B cell (primary cell): ENCODE data around the gene POGK. TPM values are rescaled to one million over a fixed set of nuclear protein-coding genes. Genes with fewer than 3 reads are reported as not detected.

Experiments used
- ATAC-seq: fragments of 200-7000 bp; cut with Tn5 transposase; one replicate; pipeline ENCODE4 v1.10.0; 2021; ENCODE audit warnings: low read depth, mild to moderate bottlenecking, moderate number of reproducible peaks, moderate library complexity
- CTCF ChIA-PET: fragments of 350-600 bp; sonication (Branson Sonifier 250); formaldehyde crosslinking; loops from one replicate; lab custom pipeline; 2021; ENCODE audit warnings: antibody characterized with exemption, inconsistent platforms; lab: Charles Lee
- POLR2A ChIA-PET: fragments of 350-600 bp; sonication (Branson Sonifier 250); formaldehyde crosslinking; loops from one replicate; lab custom pipeline; 2021; ENCODE audit warnings: antibody characterized with exemption; lab: Charles Lee
- DNase-seq: peaks from one replicate; pipeline ENCODE4 v3.0.0; 2013
- H2AFZ ChIP-seq: 2 replicates; pipeline ENCODE4 v1.6.1; 2012; ENCODE audit warnings: mild to moderate bottlenecking, low read depth, low read length; ENCODE audit not compliant: insufficient read depth, poor library complexity, severe bottlenecking
- H3K27ac ChIP-seq, 2 donors: 1 replicate in 1 of 2; 2 replicates in 1 of 2; pipeline ENCODE4 v1.5.1; 2012 to 2013; ENCODE audit warnings: low read length in 2 of 2, mild to moderate bottlenecking in 2 of 2, moderate library complexity in 1 of 2
- H3K27me3 ChIP-seq, 4 experiments: fragments of 200-600 bp in 1 of 4; sonication (generic) in 1 of 4; replicated peaks in 1 of 4; 1 replicate in 2 of 4; 2 replicates in 2 of 4; pipeline versions ENCODE4 v1.6.1 to v1.7.0; 2013 to 2016; ENCODE audit warnings: low read length in 3 of 4, mild to moderate bottlenecking in 2 of 4, mixed read lengths in 1 of 4, moderate library complexity in 1 of 4; ENCODE audit not compliant: insufficient read depth in 4 of 4, control insufficient read depth in 3 of 4; ENCODE audit errors: control extremely low read depth in 1 of 4
- H3K36me3 ChIP-seq, 2 experiments: replicated peaks in 1 of 2; 1 replicate in 1 of 2; 2 replicates in 1 of 2; pipeline versions ENCODE4 v1.6.1 to v1.7.1; 2013; ENCODE audit warnings: low read length in 1 of 2; ENCODE audit not compliant: insufficient read depth in 2 of 2, control insufficient read depth in 1 of 2; ENCODE audit errors: control extremely low read depth in 1 of 2, extremely low read depth in 1 of 2
- H3K4me1 ChIP-seq, 2 donors: fragments of 200-600 bp in 1 of 2; sonication (generic) in 1 of 2; 1 replicate in 1 of 2; 2 replicates in 1 of 2; pipeline versions ENCODE4 v1.5.1 to v1.6.1; 2013 to 2017; ENCODE audit warnings: low read length in 2 of 2; ENCODE audit not compliant: control insufficient read depth in 2 of 2, insufficient read depth in 2 of 2
- H3K4me2 ChIP-seq: replicated peaks from 2 replicates; pipeline ENCODE3; 2012; ENCODE audit warnings: mild to moderate bottlenecking, low read depth, low read length; ENCODE audit not compliant: poor library complexity, severe bottlenecking
- H3K4me3 ChIP-seq, 5 experiments: fragments of 200-600 bp in 1 of 5; sonication (generic) in 1 of 5; 1 replicate in 3 of 5; 2 replicates in 2 of 5; pipeline versions ENCODE4 v1.5.1 to v1.7.0; 2011 to 2016; ENCODE audit warnings: low read length in 4 of 5, mild to moderate bottlenecking in 4 of 5, low read depth in 2 of 5, control low read depth in 1 of 5, moderate library complexity in 1 of 5; ENCODE audit not compliant: insufficient read depth in 1 of 5; ENCODE audit errors: control extremely low read depth in 1 of 5, extremely low read depth in 1 of 5
- H3K79me2 ChIP-seq: fragments of 200-600 bp; sonication (generic); one replicate; pipeline ENCODE4 v1.6.0; 2016; ENCODE audit warnings: low read length; ENCODE audit not compliant: control insufficient read depth, insufficient read depth
- H3K9ac ChIP-seq: fragments of 200-600 bp; sonication (generic); 2 replicates; pipeline ENCODE4 v1.6.1; 2017; ENCODE audit warnings: mild to moderate bottlenecking, low read length, moderate library complexity
- H3K9me3 ChIP-seq, 3 donors: one replicate each; pipeline versions ENCODE4 v1.6.1 to v1.7.1; 2013; ENCODE audit warnings: low read length in 2 of 3; ENCODE audit not compliant: control insufficient read depth in 2 of 3, insufficient read depth in 1 of 3; ENCODE audit errors: control extremely low read depth in 1 of 3
- H4K20me1 ChIP-seq: 2 replicates; pipeline ENCODE4 v1.6.0; 2012; ENCODE audit warnings: mild to moderate bottlenecking, low read length; ENCODE audit not compliant: insufficient read depth, control insufficient read depth, poor library complexity, severe bottlenecking
- H3K27ac Mint-ChIP-seq: one replicate; pipeline ENCODE4 v1.8.0; 2021; ENCODE audit warnings: mixed read lengths
- H3K27me3 Mint-ChIP-seq: one replicate; pipeline ENCODE4 v1.8.0; 2021; ENCODE audit warnings: mixed read lengths
- H3K4me1 Mint-ChIP-seq: one replicate; pipeline ENCODE4 v1.8.0; 2021; ENCODE audit warnings: mixed read lengths
- H3K4me3 Mint-ChIP-seq: one replicate; pipeline ENCODE4 v1.8.0; 2021; ENCODE audit warnings: mixed read lengths
- H3K9me3 Mint-ChIP-seq: one replicate; pipeline ENCODE4 v1.8.0; 2022; ENCODE audit warnings: mixed read lengths; ENCODE audit not compliant: insufficient read depth
- EZH2 ChIP-seq: IDR thresholded peaks from 2 replicates; pipeline ENCODE4 v1.6.1; 2012; ENCODE audit warnings: borderline replicate concordance, low read depth, mild to moderate bottlenecking, moderate library complexity, low read length; ENCODE audit not compliant: insufficient read depth, poor library complexity, severe bottlenecking
- WGBS: methylation state at CpG from one replicate; pipeline ENCODE4 v1.1.5; 2013; ENCODE audit warnings: missing lambda C conversion rate; ENCODE audit not compliant: insufficient coverage; 5-methylcytosine and 5-hydroxymethylcytosine counted together
- intact Hi-C: fragments of 100-400 bp; cut with micrococcal nuclease; formaldehyde crosslinking; loops from one replicate; pipeline ENCODE4 v1.10.0; 2022
- polyA plus RNA-seq: library from polyadenylated mRNA; depleted of rRNA; stranded (reverse); fragments of >200 nt; gene quantifications from 2 replicates; pipeline ENCODE4 v1.2.3, GENCODE V29; 2012
- total RNA-seq, 2 donors: library from RNA; stranded (reverse); fragments of 120-200 nt in 1 of 2; gene quantifications; 1 replicate in 1 of 2; 2 replicates in 1 of 2; pipeline versions ENCODE4 v1.2.3 to v1.2.4, GENCODE V29; 2013 to 2022
- TF ChIP-seq, protein P1 (sequence below): fragments of 200-600 bp; IDR thresholded peaks from one replicate; pipeline ENCODE4 v1.8.0; 2022; ENCODE audit warnings: antibody characterized with exemption, mild to moderate bottlenecking

Gene POGK
- total and polyA plus RNA-seq, 2 donors (not counting 1 experiment from before 2014, with no cell fraction given): 10.4 to 45.0 TPM

DNA sequence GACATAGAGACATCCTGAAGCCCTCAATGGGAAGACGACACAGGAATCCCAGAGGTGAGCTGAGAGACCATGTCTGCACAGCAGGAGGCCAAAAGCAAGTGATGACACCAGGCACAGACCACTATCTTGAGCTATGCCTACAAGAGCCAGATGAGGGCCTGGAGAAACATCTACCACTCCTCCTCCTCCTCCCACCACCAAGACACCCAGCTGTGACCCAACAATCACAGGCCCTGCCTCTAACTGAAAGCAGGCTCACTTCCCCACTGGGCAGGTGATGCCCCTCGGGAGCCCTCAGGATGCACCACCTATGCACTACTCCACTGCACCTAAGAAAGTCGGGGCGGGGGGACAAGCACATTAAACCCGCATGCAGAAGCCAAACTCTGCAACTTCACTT lies 20.3 kb downstream of the POGK start:
- no peak overlapping the region for H3K4me2 ChIP-seq
- H3K4me1 Mint-ChIP-seq: peaks cover 13% of the 10 kb centered on the region
- no peak overlapping the region for H3K4me3 Mint-ChIP-seq
- no peak overlapping the region for H3K27ac ChIP-seq
- peaks cover 3 to 6% of the 10 kb centered on the region in 2 donors for H3K4me1 ChIP-seq
- TF ChIP-seq, protein P1, sequence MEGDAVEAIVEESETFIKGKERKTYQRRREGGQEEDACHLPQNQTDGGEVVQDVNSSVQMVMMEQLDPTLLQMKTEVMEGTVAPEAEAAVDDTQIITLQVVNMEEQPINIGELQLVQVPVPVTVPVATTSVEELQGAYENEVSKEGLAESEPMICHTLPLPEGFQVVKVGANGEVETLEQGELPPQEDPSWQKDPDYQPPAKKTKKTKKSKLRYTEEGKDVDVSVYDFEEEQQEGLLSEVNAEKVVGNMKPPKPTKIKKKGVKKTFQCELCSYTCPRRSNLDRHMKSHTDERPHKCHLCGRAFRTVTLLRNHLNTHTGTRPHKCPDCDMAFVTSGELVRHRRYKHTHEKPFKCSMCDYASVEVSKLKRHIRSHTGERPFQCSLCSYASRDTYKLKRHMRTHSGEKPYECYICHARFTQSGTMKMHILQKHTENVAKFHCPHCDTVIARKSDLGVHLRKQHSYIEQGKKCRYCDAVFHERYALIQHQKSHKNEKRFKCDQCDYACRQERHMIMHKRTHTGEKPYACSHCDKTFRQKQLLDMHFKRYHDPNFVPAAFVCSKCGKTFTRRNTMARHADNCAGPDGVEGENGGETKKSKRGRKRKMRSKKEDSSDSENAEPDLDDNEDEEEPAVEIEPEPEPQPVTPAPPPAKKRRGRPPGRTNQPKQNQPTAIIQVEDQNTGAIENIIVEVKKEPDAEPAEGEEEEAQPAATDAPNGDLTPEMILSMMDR: no peak
- TF ChIP-seq EZH2: no peak
- H3K9me3 Mint-ChIP-seq: no peaks in the 10 kb centered on the region
- CTCF ChIA-PET: interaction anchor here (1.0 kb wide), 1 partner anchor 199 kb away, joined by 3 read pairs; no protein-coding TSS in a partner anchor
- DNase-seq (peak; percentile 19), ATAC-seq (peak; percentile 33)
- peaks cover 4 to 72% of the 10 kb centered on the region in 2 experiments for H3K36me3 ChIP-seq
- peak overlapping the region; percentile 11 for H3K27ac Mint-ChIP-seq
- no peaks in the 10 kb centered on the region for H3K9me3 ChIP-seq
- H2AFZ ChIP-seq: no peak overlapping the region
- WGBS: 29% methylated on average over 2 of the region's 5 CpGs
- H3K27me3 ChIP-seq: no peaks in the 10 kb centered on the region
- H4K20me1 ChIP-seq: no peaks in the 10 kb centered on the region
- H3K27me3 Mint-ChIP-seq: no peaks in the 10 kb centered on the region
- POLR2A ChIA-PET: no interaction called here
- no peak overlapping the region for H3K4me3 ChIP-seq
- H3K79me2 ChIP-seq: no peaks in the 10 kb centered on the region
- peak overlapping the region; percentile 8 for H3K9ac ChIP-seq
- intact Hi-C loops: no loop called here

- Histone ChIP-seq H3K36me3 (peaks cover 9 to 55% of the 10 kb centered on the region in 2 experiments), H4K20me1 (peaks cover 13% of the 10 kb centered on the region), H3K4me1 (no peaks in the 10 kb centered on the region), H3K4me2 (no peak overlapping the region), H3K4me3 (no peak overlapping the region), H3K79me2 (peaks cover 12% of the 10 kb centered on the region), H3K27me3 (no peaks in the 10 kb centered on the region), H3K27ac (no peak overlapping the region), H3K9ac (no peak overlapping the region), H3K9me3 (no peaks in the 10 kb centered on the region), H2AFZ (no peak overlapping the region)
- WGBS: 100% methylated on average over 3 of the region's 5 CpGs
- no peak for TF ChIP-seq EZH2
- TF ChIP-seq, protein P1: no peak
- Mint-ChIP-seq H3K4me1 (no peaks in the 10 kb centered on the region), H3K4me3 (no peak overlapping the region), H3K27ac (no peak overlapping the region), H3K9me3 (no peaks in the 10 kb centered on the region), H3K27me3 (no peaks in the 10 kb centered on the region)
- ATAC-seq: no peak
- ChIA-PET POLR2A (no interaction called here), CTCF (no interaction called here)
- no peak for DNase-seq
- intact Hi-C loops: no loop called here
Observed at GRCh38 chr1:166865926-166866325, 26.7 kb downstream of the POGK start.
